Umbilical cord (tissue), 1 donor: ENCODE results near the gene ZNF79. TPM values are rescaled to one million over a fixed set of nuclear protein-coding genes. Genes with fewer than 3 reads are reported as not detected.

ENCODE experiments used
- total RNA-seq: library from RNA; depleted of rRNA; stranded (reverse); fragments of >200 nt; gene quantifications from one replicate; pipeline ENCODE4 v1.2.3, GENCODE V29; 2014; ENCODE audit warnings: low replicate concordance; ENCODE audit not compliant: insufficient read depth

Gene ZNF79
- total RNA-seq, 1 donor from 2014 or later = 15.2 TPM

Other genes starting within 250 kb of the ZNF79 start
- gene GARNL3, start 159.6 kb upstream of the ZNF79 start, total RNA-seq = 34.4 TPM
- 19.3 TPM for gene SLC2A8, start 27.2 kb upstream of the ZNF79 start, total RNA-seq
- gene RPL12, start 27.0 kb downstream of the ZNF79 start, total RNA-seq = 1,065 TPM
- 19.5 TPM for gene LRSAM1, start 27.1 kb downstream of the ZNF79 start, total RNA-seq
- 14.4 TPM for gene STXBP1, start 187.9 kb downstream of the ZNF79 start, total RNA-seq